H1 (cell line): Measurements from ENCODE around the gene MYBL2. TPM values are rescaled to one million over a fixed set of nuclear protein-coding genes. Genes with fewer than 3 reads are reported as not detected.

Experiments
- CTCF ChIA-PET: fragments of 300-600 bp; sonication (Branson Sonifier 250); formaldehyde crosslinking; loops from one replicate; lab custom pipeline; 2021; ENCODE audit not compliant: partially characterized antibody; lab: Charles Lee
- POLR2A ChIA-PET: fragments of 300-600 bp; sonication (Branson Sonifier 250); formaldehyde crosslinking; loops from one replicate; lab custom pipeline; 2021; ENCODE audit warnings: inconsistent platforms; ENCODE audit not compliant: partially characterized antibody; lab: Charles Lee
- DNase-seq, 2 experiments: peaks; one replicate each; pipeline versions ENCODE4 v3.0.0 to v3.0.0-alpha.2; 2010 to 2022; ENCODE audit warnings: low spot score in 2 of 2, low read depth in 1 of 2, mixed read lengths in 1 of 2
- FAIRE-seq: peaks from 2 replicates; lab custom pipeline; 2011; peaks lifted over from hg19 to GRCh38; lab: Jason Lieb, UNC
- H2AFZ ChIP-seq: 2 replicates; pipeline ENCODE4 v1.8.1; 2012; ENCODE audit warnings: low read length, inconsistent platforms
- H2AK5ac ChIP-seq: 2 replicates; pipeline ENCODE4 v1.6.1; 2013; ENCODE audit warnings: low read depth, low read length
- H2BK120ac ChIP-seq: replicated peaks from 2 replicates; pipeline ENCODE3; 2013; ENCODE audit warnings: low read depth, low read length, inconsistent platforms
- H2BK12ac ChIP-seq: 2 replicates; pipeline ENCODE4 v1.6.1; 2013; ENCODE audit warnings: low read depth, low read length
- H2BK15ac ChIP-seq: 2 replicates; pipeline ENCODE4 v1.6.1; 2013; ENCODE audit warnings: low read length
- H2BK20ac ChIP-seq: 2 replicates; pipeline ENCODE4 v1.6.1; 2013; ENCODE audit warnings: low read length
- H2BK5ac ChIP-seq: 2 replicates; pipeline ENCODE4 v1.6.1; 2013; ENCODE audit warnings: low read depth, low read length
- H3K14ac ChIP-seq: 2 replicates; pipeline ENCODE4 v1.6.1; 2013; ENCODE audit warnings: inconsistent platforms; ENCODE audit not compliant: insufficient read length
- H3K18ac ChIP-seq: 2 replicates; pipeline ENCODE4 v1.6.1; 2013; ENCODE audit warnings: low read length; ENCODE audit errors: extremely low read depth
- H3K23ac ChIP-seq: 2 replicates; pipeline ENCODE4 v1.6.1; 2013; ENCODE audit warnings: inconsistent platforms; ENCODE audit not compliant: insufficient read length
- H3K23me2 ChIP-seq: 2 replicates; pipeline ENCODE4 v1.6.1; 2013; ENCODE audit warnings: low read depth, low read length
- H3K27ac ChIP-seq: 2 replicates; pipeline ENCODE4 v1.6.1; 2011; ENCODE audit warnings: low read depth, low read length, inconsistent platforms
- H3K27me3 ChIP-seq, 4 experiments: replicated peaks in 1 of 4; 1 replicate in 1 of 4; 2 replicates in 3 of 4; pipeline versions ENCODE4 v1.6.1 to v1.8.1; 2011 to 2013; ENCODE audit warnings: low read length in 3 of 4, mild to moderate bottlenecking in 3 of 4, inconsistent platforms in 2 of 4, mixed read lengths in 2 of 4, moderate library complexity in 1 of 4; ENCODE audit not compliant: control insufficient read depth in 3 of 4, insufficient read depth in 3 of 4; ENCODE audit errors: extremely low read depth in 1 of 4
- H3K36me3 ChIP-seq, 4 experiments: 2 replicates each; pipeline versions ENCODE4 v1.6.1 to v1.8.1; 2011 to 2013; ENCODE audit warnings: mild to moderate bottlenecking in 4 of 4, low read length in 3 of 4, moderate library complexity in 2 of 4, control low read depth in 1 of 4, inconsistent platforms in 1 of 4; ENCODE audit not compliant: insufficient read depth in 4 of 4, control insufficient read depth in 2 of 4
- H3K4ac ChIP-seq: replicated peaks from 2 replicates; pipeline ENCODE3; 2013; ENCODE audit warnings: low read length, low read depth, mixed read lengths, inconsistent platforms; ENCODE audit not compliant: insufficient read length
- H3K4me1 ChIP-seq, 4 experiments: replicated peaks in 1 of 4; 1 replicate in 1 of 4; 2 replicates in 3 of 4; pipeline versions ENCODE4 v1.6.1 to v1.8.1; 2011 to 2013; ENCODE audit warnings: low read length in 3 of 4, inconsistent platforms in 2 of 4, mixed read lengths in 1 of 4; ENCODE audit not compliant: insufficient read depth in 4 of 4, control insufficient read depth in 3 of 4
- H3K4me2 ChIP-seq, 2 experiments: 2 replicates each; pipeline versions ENCODE4 v1.6.1 to v1.8.1; 2011 to 2013; ENCODE audit warnings: low read depth in 2 of 2, low read length in 2 of 2, control low read depth in 1 of 2, inconsistent platforms in 1 of 2, mild to moderate bottlenecking in 1 of 2; ENCODE audit not compliant: insufficient read depth in 1 of 2
- H3K4me3 ChIP-seq, 4 experiments: fragments of 200-600, 300-600 bp in 1 of 4; sonication (generic), shearing (Covaris generic), sonication (Bioruptor Twin) in 1 of 4; 2 replicates each; pipeline versions ENCODE4 v1.5.1 to v1.8.1; 2011 to 2016; ENCODE audit warnings: low read length in 4 of 4, low read depth in 3 of 4, control low read depth in 2 of 4, inconsistent platforms in 2 of 4, mild to moderate bottlenecking in 2 of 4, mixed read lengths in 1 of 4, moderate library complexity in 1 of 4; ENCODE audit not compliant: insufficient read depth in 2 of 4; ENCODE audit errors: extremely low read depth in 1 of 4
- H3K56ac ChIP-seq: replicated peaks from 2 replicates; pipeline ENCODE3; 2013; ENCODE audit warnings: low read depth, mild to moderate bottlenecking, mixed read lengths, low read length, inconsistent platforms; ENCODE audit not compliant: insufficient read length
- H3K79me1 ChIP-seq: 2 replicates; pipeline ENCODE4 v1.6.1; 2013; ENCODE audit warnings: low read depth, low read length, control low read depth
- H3K79me2 ChIP-seq, 2 experiments: 2 replicates each; pipeline versions ENCODE4 v1.6.1 to v1.8.1; 2012 to 2013; ENCODE audit warnings: low read length in 2 of 2, mild to moderate bottlenecking in 2 of 2, inconsistent platforms in 1 of 2; ENCODE audit not compliant: insufficient read depth in 2 of 2, control insufficient read depth in 1 of 2
- H3K9ac ChIP-seq, 4 experiments: replicated peaks in 1 of 4; 1 replicate in 1 of 4; 2 replicates in 3 of 4; pipeline versions ENCODE4 v1.6.1 to v1.8.1; 2011 to 2013; ENCODE audit warnings: low read depth in 3 of 4, low read length in 3 of 4, control low read depth in 2 of 4, mild to moderate bottlenecking in 2 of 4, moderate library complexity in 2 of 4, inconsistent platforms in 1 of 4; ENCODE audit errors: extremely low read depth in 1 of 4
- H3K9me3 ChIP-seq, 2 experiments: 2 replicates each; pipeline versions ENCODE4 v1.6.1 to v1.8.1; 2012 to 2013; ENCODE audit warnings: mild to moderate bottlenecking in 2 of 2, moderate library complexity in 2 of 2, control low read depth in 1 of 2, inconsistent platforms in 1 of 2, low read depth in 1 of 2, low read length in 1 of 2, mixed read lengths in 1 of 2; ENCODE audit not compliant: insufficient read depth in 2 of 2
- H4K20me1 ChIP-seq, 2 experiments: replicated peaks in 1 of 2; 2 replicates each; pipeline versions ENCODE3 to v1.8.1; 2011 to 2013; ENCODE audit warnings: inconsistent platforms in 2 of 2, low read length in 2 of 2, mild to moderate bottlenecking in 1 of 2; ENCODE audit not compliant: insufficient read depth in 2 of 2, control insufficient read depth in 1 of 2
- H4K5ac ChIP-seq: 2 replicates; pipeline ENCODE4 v1.6.1; 2013; ENCODE audit warnings: low read length, low read depth, mixed read lengths, inconsistent platforms; ENCODE audit not compliant: insufficient read length
- H4K8ac ChIP-seq: 2 replicates; pipeline ENCODE4 v1.8.0; 2013; ENCODE audit warnings: mild to moderate bottlenecking, moderate library complexity, low read length, inconsistent platforms; ENCODE audit not compliant: insufficient read depth; ENCODE audit errors: extremely low read depth
- H4K91ac ChIP-seq: replicated peaks from 2 replicates; pipeline ENCODE3; 2013; ENCODE audit warnings: low read length, mixed read lengths, inconsistent platforms; ENCODE audit not compliant: insufficient read length
- BACH1 ChIP-seq: IDR thresholded peaks from 2 replicates; pipeline ENCODE4 v1.6.1; 2012; ENCODE audit warnings: low read length, improper control_type of control experiment
- CHD1 ChIP-seq: IDR thresholded peaks from 2 replicates; pipeline ENCODE4 v1.6.1; 2012; ENCODE audit warnings: low read depth, low read length, improper control_type of control experiment
- GABPA ChIP-seq: IDR thresholded peaks from 2 replicates; pipeline ENCODE4 v1.6.1; 2011; ENCODE audit warnings: mild to moderate bottlenecking, low read length, moderate library complexity, borderline replicate concordance; ENCODE audit not compliant: insufficient read depth
- POLR2A ChIP-seq, 2 experiments: IDR thresholded peaks; 1 replicate in 1 of 2; 2 replicates in 1 of 2; pipeline ENCODE4 v1.6.1; 2011; ENCODE audit warnings: low read depth in 2 of 2, low read length in 2 of 2, mild to moderate bottlenecking in 2 of 2; ENCODE audit errors: control extremely low read depth in 1 of 2
- SIRT6 ChIP-seq: IDR thresholded peaks from one replicate; pipeline ENCODE4 v1.7.1; 2012; ENCODE audit warnings: low read length, inconsistent platforms
- TAF7 ChIP-seq: optimal IDR thresholded peaks from 2 replicates; pipeline ENCODE3; 2011; ENCODE audit warnings: low read depth, mild to moderate bottlenecking, inconsistent platforms, low read length, moderate library complexity, borderline replicate concordance
- ZNF274 ChIP-seq: IDR thresholded peaks from 2 replicates; pipeline ENCODE4 v1.7.0; 2012; ENCODE audit warnings: low read length, borderline replicate concordance; ENCODE audit errors: extremely low read depth
- WGBS, 2 experiments: shearing (Covaris generic) in 1 of 2; methylation state at CpG; one replicate each; pipeline versions ENCODE4 v1.1.6 to v1.1.7; 2013 to 2015; ENCODE audit warnings: low lambda C conversion rate in 2 of 2, mixed read lengths in 2 of 2, inconsistent platforms in 1 of 2, low coverage in 1 of 2, missing lambda C conversion rate in 1 of 2; ENCODE audit not compliant: insufficient replicate concordance in 2 of 2, insufficient coverage in 1 of 2, insufficient read length in 1 of 2; ENCODE audit errors: extremely low coverage in 1 of 2, missing lambda C conversion rate in 1 of 2; 5-methylcytosine and 5-hydroxymethylcytosine counted together
- polyA plus RNA-seq, 7 experiments: library from polyadenylated mRNA; depleted of rRNA in 3 of 7; stranded (reverse) in 5 of 7; unstranded in 2 of 7; fragments of >200 nt in 5 of 7; fragments of 200-250 nt in 2 of 7; gene quantifications; 1 replicate in 5 of 7; 2 replicates in 1 of 7; 4 replicates in 1 of 7; pipeline versions ENCODE4 v1.2.1 to v1.2.3, GENCODE V29; 2011 to 2013; ENCODE audit warnings: missing spikeins in 2 of 7, mixed read lengths in 2 of 7
- total RNA-seq: library from RNA; stranded (reverse); fragmentation: NEBNext Ultra II Directional; extraction: Animal tissue kit (Norgen Biotek cat#: 25700); gene quantifications from 2 replicates; pipeline ENCODE4 v1.2.1, GENCODE V29; 2021

The MYBL2 gene
- total and polyA plus RNA-seq, 2 of the 8 experiments (the other 6 are each of a cell fraction or from before 2014, with no cell fraction given) = 75.3 to 207 TPM

DNA sequence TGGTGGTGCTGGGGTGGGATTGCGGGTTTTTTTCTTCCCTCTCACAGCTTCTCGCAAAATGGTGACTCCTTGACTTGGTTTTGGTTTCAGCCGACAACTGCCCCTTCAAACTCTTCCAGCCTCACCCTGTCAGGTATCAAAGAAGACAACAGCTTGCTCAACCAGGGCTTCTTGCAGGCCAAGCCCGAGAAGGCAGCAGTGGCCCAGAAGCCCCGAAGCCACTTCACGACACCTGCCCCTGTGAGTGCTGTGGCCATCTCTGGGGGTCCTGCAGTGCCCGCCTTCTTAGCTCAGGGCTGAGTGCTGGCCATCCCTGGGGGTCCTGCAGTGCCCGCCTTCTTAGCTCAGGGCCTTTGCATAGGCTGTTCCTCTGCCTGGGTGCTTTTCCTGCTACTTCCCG is 48.1 kb downstream of the MYBL2 start:
- Histone ChIP-seq H3K9me3 (no peaks in the 10 kb centered on the region), H2BK120ac (no peak overlapping the region), H3K4me3 (no peak overlapping the region), H3K4ac (no peak overlapping the region), H4K20me1 (peaks cover 1 to 2% of the 10 kb centered on the region in 2 experiments), H3K27ac (no peak overlapping the region), H3K79me2 (no peaks in the 10 kb centered on the region; a peak in 1 of 4 replicates), H4K5ac (no peak overlapping the region), H3K9ac (no peak overlapping the region), H2BK15ac (no peak overlapping the region), H3K56ac (no peak overlapping the region), H3K27me3 (no peaks in the 10 kb centered on the region), H3K36me3 (peaks cover 15 to 31% (median 27%) of the 10 kb centered on the region in 4 experiments; a peak in 6 of 8 replicates), H3K18ac (no peak overlapping the region), H3K4me1 (no peaks in the 10 kb centered on the region), H2BK12ac (no peak overlapping the region), H3K14ac (no peak overlapping the region), H3K23ac (no peak overlapping the region), H3K4me2 (no peak overlapping the region), H3K79me1 (no peaks in the 10 kb centered on the region; the same call in none of the 2 replicates), H4K91ac (no peak overlapping the region), H2BK20ac (no peak overlapping the region), H3K23me2 (0 out of 2 replicates have a peak, but pooled peaks cover 2% of the 10 kb centered on the region), H2AFZ (no peak overlapping the region), H2AK5ac (no peak overlapping the region), H2BK5ac (no peak overlapping the region), H4K8ac (no peak overlapping the region)
- CTCF ChIA-PET = no interaction called here
- TF ChIP-seq SIRT6 (no peak), TAF7 (no peak), BACH1 (no peak), POLR2A (IDR thresholded peaks at IDR 0.05; ENCODE audit: control extremely low read depth in 1 of 2, low read depth in 2 of 2, low read length in 2 of 2) (no peak), GABPA (no peak), CHD1 (no peak), ZNF274 (no peak)
- no peak for DNase-seq
- POLR2A ChIA-PET = no interaction called here
- WGBS, 2 experiments = 93% methylated on average over 8 of the region's 9 CpGs; no CpG with 5 or more reads in 1 of the 2 experiments
- no peak for FAIRE-seq
